ENCODE results near the gene PRDM15. TPM values are rescaled to one million over a fixed set of nuclear protein-coding genes. Genes with fewer than 3 reads are reported as not detected.

The PRDM15 gene
- total and polyA plus RNA-seq, 2 donors (not counting 1 experiment from before 2014, with no cell fraction given), result 2.3 to 3.6 TPM

GRCh38 chr21:41916888-41917433 lies 37.8 kb upstream of the PRDM15 start:
- Histone ChIP-seq H2AFZ (ENCODE audit: low read length) (no peak overlapping the region), H3K36me3 (ENCODE audit: control insufficient read depth, insufficient read depth, low read length) (peaks cover 4% of the 10 kb centered on the region), H3K27me3 (ENCODE audit: control insufficient read depth, insufficient read depth, low read length) (no peaks in the 10 kb centered on the region)

GRCh38 chr21:41914965-41915364 lies 35.8 kb upstream of the PRDM15 start:
- H2AFZ ChIP-seq (ENCODE audit: low read length), result no peak overlapping the region
- H3K27ac ChIP-seq (ENCODE audit: insufficient read depth, low read length), result no peak overlapping the region
- DNase-seq (ENCODE audit: low read depth in 2 of 2), result no peak
- no peaks in the 10 kb centered on the region for H3K27me3 ChIP-seq (ENCODE audit: control insufficient read depth, insufficient read depth, low read length)
- peaks cover 9% of the 10 kb centered on the region for H3K36me3 ChIP-seq (ENCODE audit: control insufficient read depth, insufficient read depth, low read length)
- no peaks in the 10 kb centered on the region for H3K4me1 ChIP-seq (ENCODE audit: control insufficient read depth, extremely low read depth, insufficient read depth, low read length)
- H3K9ac ChIP-seq (ENCODE audit: insufficient read depth, low read length), result no peak overlapping the region
- H3K79me2 ChIP-seq (ENCODE audit: control insufficient read depth, insufficient read depth, low read length), result no peaks in the 10 kb centered on the region
- no peak overlapping the region for H3K4me3 ChIP-seq (replicated peaks in 1 of 4; ENCODE audit: control extremely low read depth in 1 of 4, insufficient read depth in 1 of 4, low read depth in 3 of 4, low read length in 4 of 4)
- TF ChIP-seq EZH2 (IDR thresholded peaks at IDR 0.05; ENCODE audit: low read length, missing control alignments), result no peak
- TF ChIP-seq CTCF (conservative IDR thresholded peaks at IDR 0.05 in 1 of 2, IDR thresholded peaks at IDR 0.05 in 1 of 2; ENCODE audit: low read depth in 1 of 2, low read length in 2 of 2), result no peak
- no peak overlapping the region for H3K4me2 ChIP-seq (ENCODE audit: extremely low read depth, insufficient read depth, low read length)
- H3K9me3 ChIP-seq (ENCODE audit: control insufficient read depth, insufficient read depth, low read depth, low read length), result no peaks in the 10 kb centered on the region
- H4K20me1 ChIP-seq (ENCODE audit: control insufficient read depth, extremely low read depth, insufficient read depth, low read length), result no peaks in the 10 kb centered on the region

More at GRCh38 chr21:41916888-41917433, 37.8 kb upstream of the PRDM15 start:
- H3K4me1 ChIP-seq (ENCODE audit: control insufficient read depth, extremely low read depth, insufficient read depth, low read length), result peaks cover 2% of the 10 kb centered on the region
- no peaks in the 10 kb centered on the region for H4K20me1 ChIP-seq (ENCODE audit: control insufficient read depth, extremely low read depth, insufficient read depth, low read length)
- no peak overlapping the region for H3K9ac ChIP-seq (ENCODE audit: insufficient read depth, low read length)
- no peaks in the 10 kb centered on the region for H3K9me3 ChIP-seq (ENCODE audit: control insufficient read depth, insufficient read depth, low read depth, low read length)
- no peaks in the 10 kb centered on the region for H3K79me2 ChIP-seq (ENCODE audit: control insufficient read depth, insufficient read depth, low read length)
- H3K27ac ChIP-seq (ENCODE audit: insufficient read depth, low read length), result no peak overlapping the region
- TF ChIP-seq EZH2 (IDR thresholded peaks at IDR 0.05; ENCODE audit: low read length, missing control alignments) (no peak), CTCF (conservative IDR thresholded peaks at IDR 0.05 in 1 of 2, IDR thresholded peaks at IDR 0.05 in 1 of 2; ENCODE audit: low read depth in 1 of 2, low read length in 2 of 2) (no peak)
- H3K4me3 ChIP-seq (replicated peaks in 1 of 4; ENCODE audit: control extremely low read depth in 1 of 4, insufficient read depth in 1 of 4, low read depth in 3 of 4, low read length in 4 of 4), result no peak overlapping the region
- no peak for DNase-seq (ENCODE audit: low read depth in 2 of 2)
- H3K4me2 ChIP-seq (ENCODE audit: extremely low read depth, insufficient read depth, low read length), result no peak overlapping the region

GRCh38 chr21:41914358-41914757 lies 35.2 kb upstream of the PRDM15 start:
- Histone ChIP-seq H3K79me2 (ENCODE audit: control insufficient read depth, insufficient read depth, low read length) (no peaks in the 10 kb centered on the region), H3K27ac (ENCODE audit: insufficient read depth, low read length) (no peak overlapping the region), H2AFZ (ENCODE audit: low read length) (no peak overlapping the region), H4K20me1 (ENCODE audit: control insufficient read depth, extremely low read depth, insufficient read depth, low read length) (no peaks in the 10 kb centered on the region), H3K27me3 (ENCODE audit: control insufficient read depth, insufficient read depth, low read length) (no peaks in the 10 kb centered on the region), H3K4me3 (replicated peaks in 1 of 4; ENCODE audit: control extremely low read depth in 1 of 4, insufficient read depth in 1 of 4, low read depth in 3 of 4, low read length in 4 of 4) (no peak overlapping the region), H3K4me1 (ENCODE audit: control insufficient read depth, extremely low read depth, insufficient read depth, low read length) (no peaks in the 10 kb centered on the region), H3K9me3 (ENCODE audit: control insufficient read depth, insufficient read depth, low read depth, low read length) (no peaks in the 10 kb centered on the region), H3K9ac (ENCODE audit: insufficient read depth, low read length) (no peak overlapping the region), H3K4me2 (ENCODE audit: extremely low read depth, insufficient read depth, low read length) (no peak overlapping the region), H3K36me3 (ENCODE audit: control insufficient read depth, insufficient read depth, low read length) (peaks cover 9% of the 10 kb centered on the region)
- TF ChIP-seq EZH2 (IDR thresholded peaks at IDR 0.05; ENCODE audit: low read length, missing control alignments) (no peak), CTCF (conservative IDR thresholded peaks at IDR 0.05 in 1 of 2, IDR thresholded peaks at IDR 0.05 in 1 of 2; ENCODE audit: low read depth in 1 of 2, low read length in 2 of 2) (no peak)
- DNase-seq (ENCODE audit: low read depth in 2 of 2), result no peak

Data from fibroblast of lung (primary cell).